Subcutaneous abdominal adipose tissue (tissue), 5 donors: Measurements from ENCODE around the gene CD320.
"Not testable (repeated sequence)": the region's sequence is repeated elsewhere in the genome, so short reads cannot be mapped to it uniquely, and the experiment has no call there.

ENCODE experiments used
- H3K27ac ChIP-seq: one replicate; pipeline ENCODE4 v1.7.0; 2013; ENCODE audit warnings: low read depth, mild to moderate bottlenecking, inconsistent platforms, low read length, moderate library complexity
- H3K27me3 ChIP-seq, 5 donors: one replicate each; pipeline ENCODE4 v1.7.0; 2013; ENCODE audit warnings: low read length in 5 of 5, inconsistent platforms in 1 of 5; ENCODE audit not compliant: control insufficient read depth in 5 of 5, insufficient read depth in 4 of 5
- H3K36me3 ChIP-seq, 5 donors: one replicate each; pipeline ENCODE4 v1.7.0; 2013; ENCODE audit warnings: low read length in 5 of 5; ENCODE audit not compliant: control insufficient read depth in 5 of 5, insufficient read depth in 5 of 5
- H3K4me1 ChIP-seq, 5 donors: one replicate each; pipeline ENCODE4 v1.7.0; 2013; ENCODE audit warnings: low read length in 5 of 5, mild to moderate bottlenecking in 3 of 5, moderate library complexity in 1 of 5; ENCODE audit not compliant: control insufficient read depth in 5 of 5, insufficient read depth in 5 of 5
- H3K4me3 ChIP-seq, 5 donors: one replicate each; pipeline ENCODE4 v1.7.0; 2013; ENCODE audit warnings: low read length in 5 of 5, low read depth in 1 of 5
- H3K9ac ChIP-seq, 5 donors: one replicate each; pipeline ENCODE4 v1.7.0; 2013; ENCODE audit warnings: low read length in 5 of 5, mild to moderate bottlenecking in 4 of 5, moderate library complexity in 3 of 5
- H3K9me3 ChIP-seq, 5 donors: one replicate each; pipeline ENCODE4 v1.7.0; 2013; ENCODE audit warnings: low read length in 5 of 5; ENCODE audit not compliant: control insufficient read depth in 5 of 5
- donor health status: healthy.
- donor health status: healthy.
- donor health status: healthy.
- donor health status: healthy.
- donor health status: healthy.

The CD320 gene

DNA sequence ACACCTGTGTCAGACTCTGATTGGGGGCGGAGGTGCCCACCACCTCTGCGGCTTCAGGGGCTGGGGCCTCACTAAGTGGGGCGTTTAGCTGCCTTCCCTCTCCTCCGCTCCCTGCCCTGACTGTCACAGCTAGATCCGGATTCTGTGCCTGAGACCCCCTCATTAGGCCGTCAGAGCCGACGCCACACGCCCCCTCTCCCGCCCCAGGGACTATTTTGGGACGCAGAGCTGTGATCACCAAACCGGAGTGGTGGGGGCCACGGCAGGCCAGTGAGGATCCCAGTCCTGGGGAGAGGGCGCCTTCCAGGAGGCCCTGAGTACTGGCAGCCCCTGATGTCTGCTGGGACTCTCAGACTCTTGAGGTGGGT is 34.1 kb upstream of the CD320 start:
- no peaks in the 10 kb centered on the region for H3K36me3 ChIP-seq
- H3K27me3 ChIP-seq, result no peaks in the 10 kb centered on the region
- H3K9me3 ChIP-seq, result no peaks in the 10 kb centered on the region
- peaks cover 2 to 48% (median 26%) of the 10 kb centered on the region in 5 donors for H3K4me1 ChIP-seq
- H3K27ac ChIP-seq, result peak overlapping the region; percentile 89
- peak overlapping the region in 3 of 5 donors; percentile 61 to 92 (median 66) for H3K9ac ChIP-seq
- H3K4me3 ChIP-seq, result peak overlapping the region in 4 of 5 donors; percentile 24 to 77 (median 72)

DNA sequence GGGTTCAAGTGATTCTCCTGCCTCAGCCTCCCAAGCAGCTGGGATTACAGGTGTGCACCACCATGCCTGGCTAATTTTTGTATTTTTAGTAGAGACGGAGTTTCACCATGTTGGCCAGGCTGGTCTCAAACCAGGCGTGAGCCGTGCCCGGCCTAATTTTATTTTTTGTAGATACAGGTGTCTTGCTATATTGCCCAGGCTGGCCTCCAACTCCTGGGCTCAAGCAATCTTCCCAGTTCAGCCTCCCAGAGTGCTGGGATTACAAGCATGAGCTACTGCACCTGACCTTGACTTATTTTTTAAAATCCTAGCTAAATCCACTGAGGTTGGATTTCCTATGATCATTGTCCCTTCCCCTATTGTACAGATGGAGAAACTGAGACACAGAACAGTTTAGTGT is 33.3 kb upstream of the CD320 start:
- peaks cover 2 to 52% (median 26%) of the 10 kb centered on the region in 5 donors for H3K4me1 ChIP-seq
- H3K4me3 ChIP-seq, result peak overlapping the region in 3 of 5 donors; percentile 68 to 77 (median 76)
- peak overlapping the region in 2 of 5 donors; percentile 66 to 92 for H3K9ac ChIP-seq
- not testable (repeated sequence) for H3K27me3 ChIP-seq, H3K9me3 ChIP-seq, H3K36me3 ChIP-seq
- peak overlapping the region; percentile 89 for H3K27ac ChIP-seq

DNA sequence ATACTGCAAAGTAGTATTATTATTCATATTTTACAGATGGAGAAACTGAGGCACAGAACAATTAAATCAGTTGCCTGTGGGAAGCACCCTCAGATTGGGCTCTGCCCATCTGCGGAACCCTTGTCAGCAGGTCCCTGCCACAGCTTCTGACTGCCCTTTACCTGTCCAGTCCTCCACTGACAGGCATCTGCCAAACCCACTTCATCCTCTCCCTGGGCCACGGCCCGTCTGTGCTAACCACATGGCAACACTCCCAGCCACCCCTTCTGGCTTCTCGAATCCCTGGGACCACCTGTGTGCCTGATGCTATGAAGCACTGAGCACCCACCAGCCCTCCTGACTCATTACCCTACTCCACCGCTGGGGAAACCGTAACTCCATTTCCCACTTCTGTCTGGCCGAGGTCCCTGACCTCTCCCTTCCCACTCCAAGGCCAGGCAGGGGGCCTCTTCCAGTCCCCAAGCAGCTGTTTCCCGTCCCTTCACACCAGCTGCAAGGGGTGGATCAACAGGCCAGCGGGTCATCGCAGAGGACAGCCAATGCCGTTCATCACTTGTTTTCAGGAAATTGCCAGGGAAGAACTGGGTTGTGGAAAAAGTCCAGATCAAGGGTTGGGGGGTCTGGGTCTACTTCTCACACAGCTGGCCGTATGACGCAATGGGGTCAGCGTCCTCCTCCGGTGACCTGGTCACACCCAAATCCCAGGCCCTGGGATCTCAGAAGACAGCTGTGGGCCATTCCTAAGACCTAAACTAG is 32.4 kb upstream of the CD320 start:
- peak overlapping the region; percentile 89 for H3K27ac ChIP-seq
- H3K9ac ChIP-seq, result peak overlapping the region in 1 of 5 donors; percentile 48
- peaks cover 2 to 57% (median 34%) of the 10 kb centered on the region in 5 donors for H3K4me1 ChIP-seq
- peak overlapping the region in 4 of 5 donors; percentile 12 to 55 (median 40) for H3K4me3 ChIP-seq
- no peaks in the 10 kb centered on the region for H3K36me3 ChIP-seq
- no peaks in the 10 kb centered on the region for H3K9me3 ChIP-seq
- peaks cover 0 to 3% (median 0%) of the 10 kb centered on the region in 5 donors for H3K27me3 ChIP-seq

DNA sequence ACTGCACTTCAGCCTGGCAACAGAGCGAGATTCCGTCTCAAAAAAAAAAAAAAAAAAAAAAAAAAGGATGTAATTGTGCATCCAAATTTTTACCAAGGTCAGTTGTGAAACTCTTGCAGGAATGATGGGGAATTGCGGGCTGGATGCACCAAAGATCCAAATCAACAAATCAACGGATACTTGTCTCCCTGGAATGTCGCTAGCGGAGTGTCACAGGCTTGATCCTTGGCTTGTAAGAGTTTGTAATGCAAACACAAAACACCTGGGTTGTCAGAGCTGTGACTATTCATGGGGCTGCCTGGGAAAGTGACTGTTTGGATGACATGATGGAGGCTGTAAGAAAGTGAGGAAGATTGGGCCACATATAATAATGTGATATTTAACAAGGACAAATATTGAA is 30.7 kb upstream of the CD320 start:
- H3K27me3 ChIP-seq, result peaks cover 4 to 8% (median 7%) of the 10 kb centered on the region in 5 donors
- peaks cover 0 to 5% (median 4%) of the 10 kb centered on the region in 5 donors for H3K36me3 ChIP-seq
- no peaks in the 10 kb centered on the region for H3K9me3 ChIP-seq
- peaks cover 2 to 74% (median 44%) of the 10 kb centered on the region in 5 donors for H3K4me1 ChIP-seq
- H3K9ac ChIP-seq, result no peak overlapping the region
- H3K4me3 ChIP-seq, result no peak overlapping the region
- H3K27ac ChIP-seq, result no peak overlapping the region

DNA sequence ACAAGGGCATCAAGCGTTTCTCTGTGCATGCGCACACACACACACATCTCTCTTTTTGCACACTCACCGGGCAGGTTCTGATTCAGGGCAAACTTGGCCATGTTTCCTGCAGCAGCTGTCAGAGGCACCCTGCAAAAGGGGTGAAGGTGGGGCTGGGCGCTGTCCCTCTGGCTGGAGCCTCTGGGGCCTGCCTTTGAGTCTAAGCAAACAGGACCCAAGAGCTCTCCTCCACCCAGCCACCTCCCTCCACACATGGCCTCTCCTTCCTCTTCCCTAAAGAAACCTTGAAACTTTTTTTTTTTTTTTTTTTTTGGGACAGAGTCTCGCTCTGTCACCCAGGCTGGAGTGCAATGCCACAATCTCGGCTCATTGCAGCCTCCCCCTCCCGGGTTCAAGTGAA is 29.6 kb upstream of the CD320 start:
- Histone ChIP-seq H3K36me3 (peaks cover 0 to 11% (median 8%) of the 10 kb centered on the region in 5 donors), H3K27ac (peak overlapping the region; percentile 23), H3K4me3 (no peak overlapping the region), H3K9ac (no peak overlapping the region), H3K4me1 (peaks cover 0 to 74% (median 45%) of the 10 kb centered on the region in 5 donors), H3K27me3 (peaks cover 8 to 17% (median 11%) of the 10 kb centered on the region in 5 donors), H3K9me3 (no peaks in the 10 kb centered on the region)

DNA sequence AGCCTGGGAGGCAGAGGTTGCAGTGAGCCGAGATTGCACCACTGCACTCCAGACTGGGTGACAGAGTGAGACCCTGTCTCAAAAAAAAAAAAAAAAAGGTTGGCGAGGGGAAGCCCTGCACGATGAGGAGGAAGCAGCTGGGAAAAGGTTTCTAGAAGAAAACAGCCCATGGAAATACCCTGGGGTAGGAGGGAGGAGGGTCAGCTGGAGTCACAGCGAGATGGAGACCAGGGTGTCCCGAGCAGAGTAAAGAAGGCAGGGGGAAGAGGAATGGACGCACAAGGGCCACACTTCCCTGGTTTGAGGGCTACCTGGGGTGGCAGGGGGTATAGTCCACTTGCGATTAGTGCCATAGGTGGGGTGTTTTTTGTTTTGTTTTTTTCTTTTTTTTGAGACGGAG is 28.5 kb upstream of the CD320 start:
- no peaks in the 10 kb centered on the region for H3K9me3 ChIP-seq
- H3K36me3 ChIP-seq, result peaks cover 0 to 14% (median 8%) of the 10 kb centered on the region in 5 donors
- H3K27me3 ChIP-seq, result peaks cover 8 to 17% (median 11%) of the 10 kb centered on the region in 5 donors
- H3K4me1 ChIP-seq, result peaks cover 0 to 65% (median 38%) of the 10 kb centered on the region in 5 donors
- H3K4me3 ChIP-seq, result no peak overlapping the region
- H3K27ac ChIP-seq, result no peak overlapping the region
- no peak overlapping the region for H3K9ac ChIP-seq

DNA sequence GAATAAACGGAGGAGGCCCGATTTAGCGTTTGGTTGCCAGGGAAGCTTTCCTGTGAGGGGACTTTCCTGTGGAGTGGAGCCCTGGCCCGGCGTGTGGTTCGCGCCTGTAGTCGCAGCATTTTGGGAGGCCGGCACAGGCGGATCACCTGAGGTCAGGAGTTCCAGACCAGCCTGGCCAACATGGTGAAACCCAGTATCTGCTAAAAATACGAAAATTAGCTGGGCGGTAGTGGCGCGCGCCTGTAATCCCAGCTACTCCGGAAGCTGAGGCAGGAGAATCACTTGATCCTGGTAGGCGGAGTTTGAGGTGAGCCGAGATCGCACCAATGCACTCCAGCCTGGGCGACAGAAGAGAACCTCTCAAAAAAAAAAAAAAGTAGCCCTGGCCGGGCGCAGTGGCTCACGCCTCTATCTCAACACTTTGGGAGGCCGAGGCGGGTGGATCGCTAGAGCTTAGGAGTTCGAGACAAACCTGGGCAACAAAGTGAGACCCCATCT is 28.0 kb upstream of the CD320 start:
- H3K4me1 ChIP-seq, result peaks cover 0 to 63% (median 37%) of the 10 kb centered on the region in 5 donors
- no peaks in the 10 kb centered on the region for H3K9me3 ChIP-seq
- H3K36me3 ChIP-seq, result peaks cover 0 to 17% (median 8%) of the 10 kb centered on the region in 5 donors
- peaks cover 8 to 17% (median 11%) of the 10 kb centered on the region in 5 donors for H3K27me3 ChIP-seq
- peak overlapping the region; percentile 18 for H3K27ac ChIP-seq
- no peak overlapping the region for H3K9ac ChIP-seq
- no peak overlapping the region for H3K4me3 ChIP-seq

DNA sequence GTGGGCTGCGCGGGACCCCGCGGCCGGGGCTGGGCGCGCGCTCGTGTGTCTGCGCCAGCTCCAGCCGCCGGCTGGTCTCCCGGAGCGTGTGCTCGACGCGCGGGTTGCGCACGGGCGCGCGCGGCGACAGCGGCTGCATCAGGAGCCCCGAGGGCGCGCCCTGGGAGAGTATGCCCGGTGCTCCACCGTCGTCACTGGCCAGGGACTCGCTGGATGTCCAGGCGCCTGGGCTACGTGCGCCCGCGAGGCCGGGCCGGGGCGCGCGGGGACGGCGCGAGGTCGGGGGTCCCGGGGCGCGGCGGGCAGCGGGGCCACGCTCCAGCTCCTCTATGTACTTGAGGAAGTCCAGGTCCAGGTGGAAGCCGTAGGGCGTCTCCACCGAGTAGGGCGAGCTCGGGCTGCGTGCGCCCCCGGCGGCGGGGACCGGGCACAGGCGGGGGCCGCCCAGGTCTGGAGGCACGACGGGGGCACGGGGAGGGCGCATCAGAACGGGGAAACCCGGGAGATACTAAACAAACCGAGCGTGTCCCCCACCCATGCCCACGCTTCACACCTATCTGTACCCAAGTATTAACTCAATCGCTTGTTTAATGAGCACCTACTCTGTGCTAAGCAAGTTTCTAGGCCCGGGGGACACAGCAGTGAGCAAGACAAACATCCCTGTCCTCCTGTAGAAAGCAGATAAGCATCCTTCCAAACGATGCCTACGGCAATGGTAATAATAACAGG is 27.3 kb upstream of the CD320 start:
- H3K36me3 ChIP-seq, result peaks cover 0 to 17% (median 8%) of the 10 kb centered on the region in 5 donors
- H3K4me1 ChIP-seq, result peaks cover 0 to 58% (median 31%) of the 10 kb centered on the region in 5 donors
- H3K27ac ChIP-seq, result peak overlapping the region; percentile 18
- H3K4me3 ChIP-seq, result peak overlapping the region in 2 of 5 donors; percentile 46 to 53
- no peak overlapping the region for H3K9ac ChIP-seq
- no peaks in the 10 kb centered on the region for H3K9me3 ChIP-seq
- peaks cover 8 to 17% (median 11%) of the 10 kb centered on the region in 5 donors for H3K27me3 ChIP-seq

DNA sequence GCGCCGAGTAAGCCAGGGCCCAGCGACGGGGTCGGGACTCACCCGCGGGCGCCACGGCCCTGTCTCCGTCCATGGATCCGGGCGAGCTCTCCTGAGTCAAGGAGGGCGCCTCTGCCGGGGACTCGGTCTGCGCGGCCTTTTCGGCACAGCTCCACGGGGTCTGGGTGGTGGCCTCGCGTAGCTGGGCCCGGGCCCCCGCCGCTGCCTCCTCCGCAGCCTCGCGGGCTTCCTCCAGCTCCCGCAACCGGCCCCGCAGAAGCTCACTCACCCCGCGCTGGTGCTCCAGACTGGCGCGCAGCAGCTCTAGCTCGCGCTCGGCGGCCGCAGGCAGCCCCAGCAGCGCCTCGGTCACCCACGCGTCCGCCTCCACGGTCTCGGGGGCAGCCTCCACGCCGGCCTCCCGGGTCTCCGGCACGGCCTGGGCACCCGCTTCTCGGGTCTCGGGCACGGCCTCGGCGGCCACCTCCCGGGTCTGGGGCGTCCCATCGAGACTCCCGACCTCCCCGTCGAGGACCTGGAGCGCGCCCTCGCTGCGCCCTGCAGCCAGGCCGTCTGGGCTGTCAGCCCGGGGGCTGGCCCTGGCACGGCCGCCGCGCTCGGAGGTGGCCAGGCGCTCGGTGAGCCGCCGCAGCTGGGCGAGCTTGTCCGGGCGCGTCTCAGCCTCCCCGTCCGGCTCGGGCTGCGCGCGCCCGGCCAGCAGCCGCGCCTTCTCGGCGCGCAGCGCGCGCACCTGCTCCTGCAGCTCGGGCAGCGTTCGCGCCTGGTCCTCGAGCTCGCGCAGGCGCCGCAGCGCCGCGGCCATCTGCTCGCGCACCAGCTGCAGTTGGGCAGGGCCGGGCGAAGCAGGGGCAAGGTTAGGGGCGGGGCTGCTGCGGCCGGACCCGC is 26.5 kb upstream of the CD320 start:
- Histone ChIP-seq H3K9ac (no peak overlapping the region), H3K9me3 (no peaks in the 10 kb centered on the region), H3K27me3 (peaks cover 8 to 17% (median 11%) of the 10 kb centered on the region in 5 donors), H3K36me3 (peaks cover 0 to 22% (median 13%) of the 10 kb centered on the region in 5 donors), H3K27ac (no peak overlapping the region), H3K4me3 (peak overlapping the region in 2 of 5 donors; percentile 46 to 53), H3K4me1 (peaks cover 0 to 50% (median 28%) of the 10 kb centered on the region in 5 donors)
